Dendritic cell treated with granulocyte-macrophage colony-stimulating factor and Interleukin-4, amounts not matched to agents 40 ng/mL and 50 ng/mL, for 4 days (primary cell): ENCODE measurements around the gene NR2C2.

Experiments used
- H3K27ac Mint-ChIP-seq: one replicate; pipeline ENCODE4 v1.8.0; 2022; ENCODE audit warnings: mild to moderate bottlenecking, mixed read lengths
- H3K27me3 Mint-ChIP-seq: one replicate; pipeline ENCODE4 v1.8.0; 2022; ENCODE audit warnings: mild to moderate bottlenecking, mixed read lengths
- H3K36me3 Mint-ChIP-seq: one replicate; pipeline ENCODE4 v1.8.0; 2022; ENCODE audit warnings: low read depth, mixed read lengths
- H3K4me1 Mint-ChIP-seq: one replicate; pipeline ENCODE4 v1.8.0; 2022; ENCODE audit warnings: low read depth, mixed read lengths
- H3K4me3 Mint-ChIP-seq: one replicate; pipeline ENCODE4 v1.8.0; 2022; ENCODE audit warnings: mild to moderate bottlenecking, moderate library complexity, mixed read lengths
- H3K9me3 Mint-ChIP-seq: one replicate; pipeline ENCODE4 v1.8.0; 2022; ENCODE audit warnings: mixed read lengths
- intact Hi-C: fragments of 100-400 bp; cut with micrococcal nuclease; formaldehyde crosslinking; loops from one replicate; pipeline ENCODE4 v1.15.0; 2022

The NR2C2 gene

GRCh38 chr3:14929310-14930074 lies 17.9 kb upstream of the NR2C2 start:
- Mint-ChIP-seq H3K27ac (peak overlapping the region; percentile 70), H3K9me3 (no peaks in the 10 kb centered on the region), H3K4me3 (no peak overlapping the region), H3K4me1 (no peaks in the 10 kb centered on the region), H3K36me3 (no peaks in the 10 kb centered on the region), H3K27me3 (no peaks in the 10 kb centered on the region)
- intact Hi-C loops = loop anchor here (5.0 kb wide), 1 partner anchor 83 kb away; no protein-coding TSS in a partner anchor

GRCh38 chr3:14933820-14934425 lies 13.5 kb upstream of the NR2C2 start:
- H3K9me3 Mint-ChIP-seq = no peaks in the 10 kb centered on the region
- peaks cover 2% of the 10 kb centered on the region for H3K4me1 Mint-ChIP-seq
- intact Hi-C loops = no loop called here
- no peaks in the 10 kb centered on the region for H3K36me3 Mint-ChIP-seq
- H3K4me3 Mint-ChIP-seq = no peak overlapping the region
- no peaks in the 10 kb centered on the region for H3K27me3 Mint-ChIP-seq
- H3K27ac Mint-ChIP-seq = no peak overlapping the region

GRCh38 chr3:14935592-14936345 lies 11.6 kb upstream of the NR2C2 start:
- no peaks in the 10 kb centered on the region for H3K9me3 Mint-ChIP-seq
- no peak overlapping the region for H3K27ac Mint-ChIP-seq
- no peaks in the 10 kb centered on the region for H3K36me3 Mint-ChIP-seq
- intact Hi-C loops = no loop called here
- H3K4me1 Mint-ChIP-seq = peaks cover 7% of the 10 kb centered on the region
- H3K4me3 Mint-ChIP-seq = no peak overlapping the region
- H3K27me3 Mint-ChIP-seq = no peaks in the 10 kb centered on the region

- intact Hi-C loops = no loop called here
- H3K9me3 Mint-ChIP-seq = no peaks in the 10 kb centered on the region
Measured at GRCh38 chr3:14938954-14939353, 8.4 kb upstream of the NR2C2 start.

GRCh38 chr3:14941871-14942270 lies 5.5 kb upstream of the NR2C2 start:
- Mint-ChIP-seq H3K27me3 (no peaks in the 10 kb centered on the region), H3K27ac (no peak overlapping the region), H3K9me3 (no peaks in the 10 kb centered on the region), H3K4me3 (no peak overlapping the region), H3K36me3 (peaks cover 44% of the 10 kb centered on the region), H3K4me1 (peaks cover 17% of the 10 kb centered on the region)
- intact Hi-C loops = no loop called here

More at GRCh38 chr3:14938954-14939353, 8.4 kb upstream of the NR2C2 start:
- Mint-ChIP-seq H3K27ac (no peak overlapping the region), H3K36me3 (peaks cover 18% of the 10 kb centered on the region), H3K4me3 (no peak overlapping the region), H3K27me3 (no peaks in the 10 kb centered on the region), H3K4me1 (peaks cover 7% of the 10 kb centered on the region)

- no peak overlapping the region for H3K27ac Mint-ChIP-seq
- intact Hi-C loops = no loop called here
- H3K4me1 Mint-ChIP-seq = peaks cover 17% of the 10 kb centered on the region
- H3K4me3 Mint-ChIP-seq = no peak overlapping the region
- no peaks in the 10 kb centered on the region for H3K27me3 Mint-ChIP-seq
- peaks cover 49% of the 10 kb centered on the region for H3K36me3 Mint-ChIP-seq
- H3K9me3 Mint-ChIP-seq = no peaks in the 10 kb centered on the region
Measured at GRCh38 chr3:14943042-14943441, 4.3 kb upstream of the NR2C2 start.

GRCh38 chr3:14946236-14946635 lies 1.1 kb upstream of the NR2C2 start:
- peak overlapping the region; percentile 100 for H3K4me3 Mint-ChIP-seq
- peaks cover 27% of the 10 kb centered on the region for H3K4me1 Mint-ChIP-seq
- peaks cover 62% of the 10 kb centered on the region for H3K36me3 Mint-ChIP-seq
- H3K27me3 Mint-ChIP-seq = no peaks in the 10 kb centered on the region
- no peaks in the 10 kb centered on the region for H3K9me3 Mint-ChIP-seq
- intact Hi-C loops = loop anchor here (5.0 kb wide), 2 partner anchors 261 to 824 kb away; partner anchors contain the start of genes CAPN7 and CHCHD4
- peak overlapping the region; percentile 100 for H3K27ac Mint-ChIP-seq

GRCh38 chr3:14946739-14947099 lies 664 bp upstream of the NR2C2 start:
- intact Hi-C loops = loop anchor here (5.0 kb wide), 2 partner anchors 261 to 824 kb away; partner anchors contain the start of genes CAPN7 and CHCHD4
- Mint-ChIP-seq H3K4me3 (peak overlapping the region; percentile 100), H3K4me1 (peaks cover 29% of the 10 kb centered on the region), H3K36me3 (peaks cover 62% of the 10 kb centered on the region), H3K27me3 (no peaks in the 10 kb centered on the region), H3K9me3 (no peaks in the 10 kb centered on the region), H3K27ac (peak overlapping the region; percentile 100)

- H3K9me3 Mint-ChIP-seq = no peaks in the 10 kb centered on the region
- peak overlapping the region; percentile 100 for H3K4me3 Mint-ChIP-seq
- H3K27me3 Mint-ChIP-seq = no peaks in the 10 kb centered on the region
- peaks cover 53% of the 10 kb centered on the region for H3K36me3 Mint-ChIP-seq
- H3K27ac Mint-ChIP-seq = peak overlapping the region; percentile 100
- H3K4me1 Mint-ChIP-seq = peaks cover 42% of the 10 kb centered on the region
- intact Hi-C loops = loop anchor here (2.0 to 5.0 kb wide), 3 partner anchors 117 to 826 kb away; partner anchors contain the start of genes CAPN7, CHCHD4 and MRPS25
Measured at GRCh38 chr3:14947886-14948608, 664 bp downstream of the NR2C2 start.

- Mint-ChIP-seq H3K36me3 (peaks cover 47% of the 10 kb centered on the region), H3K9me3 (no peaks in the 10 kb centered on the region)
Measured at GRCh38 chr3:14948609-14949038, 1.2 kb downstream of the NR2C2 start.

GRCh38 chr3:14949126-14949525 lies 1.7 kb downstream of the NR2C2 start:
- Mint-ChIP-seq H3K27me3 (no peaks in the 10 kb centered on the region), H3K36me3 (peaks cover 42% of the 10 kb centered on the region), H3K4me1 (peaks cover 42% of the 10 kb centered on the region), H3K4me3 (peak overlapping the region; percentile 100), H3K27ac (peak overlapping the region; percentile 100), H3K9me3 (no peaks in the 10 kb centered on the region)
- intact Hi-C loops = loop anchor here (2.0 to 5.0 kb wide), 3 partner anchors 116 to 827 kb away; partner anchors contain the start of genes CAPN7, CHCHD4 and MRPS25

More at GRCh38 chr3:14948609-14949038, 1.2 kb downstream of the NR2C2 start:
- intact Hi-C loops = loop anchor here (2.0 to 5.0 kb wide), 3 partner anchors 116 to 826 kb away; partner anchors contain the start of genes CAPN7, CHCHD4 and MRPS25
- Mint-ChIP-seq H3K27ac (peak overlapping the region; percentile 100), H3K4me1 (peaks cover 42% of the 10 kb centered on the region), H3K4me3 (peak overlapping the region; percentile 100), H3K27me3 (no peaks in the 10 kb centered on the region)

GRCh38 chr3:14950274-14950673 lies 2.9 kb downstream of the NR2C2 start:
- intact Hi-C loops = no loop called here
- no peaks in the 10 kb centered on the region for H3K9me3 Mint-ChIP-seq
- peaks cover 51% of the 10 kb centered on the region for H3K4me1 Mint-ChIP-seq
- H3K27ac Mint-ChIP-seq = no peak overlapping the region
- H3K27me3 Mint-ChIP-seq = no peaks in the 10 kb centered on the region
- no peak overlapping the region for H3K4me3 Mint-ChIP-seq
- H3K36me3 Mint-ChIP-seq = peaks cover 33% of the 10 kb centered on the region

GRCh38 chr3:14957153-14957552 lies 9.8 kb downstream of the NR2C2 start:
- no peak overlapping the region for H3K27ac Mint-ChIP-seq
- intact Hi-C loops = no loop called here
- H3K27me3 Mint-ChIP-seq = no peaks in the 10 kb centered on the region
- H3K9me3 Mint-ChIP-seq = no peaks in the 10 kb centered on the region
- peaks cover 19% of the 10 kb centered on the region for H3K36me3 Mint-ChIP-seq
- H3K4me1 Mint-ChIP-seq = peaks cover 34% of the 10 kb centered on the region
- no peak overlapping the region for H3K4me3 Mint-ChIP-seq
